Ascending aorta (tissue), 2 donors: ENCODE results near the gene NTRK1. TPM values are rescaled to one million over a fixed set of nuclear protein-coding genes. Genes with fewer than 3 reads are reported as not detected.
A peak's percentile ranks its signal among the peaks of the same experiment; 100 is the strongest.

ENCODE experiments used
- DNase-seq, 2 donors: peaks; one replicate each; pipeline ENCODE4 v3.0.0-alpha.2; 2019; ENCODE audit warnings: low spot score in 2 of 2
- H3K27ac ChIP-seq, 2 donors: fragments of 200-600 bp; sonication (generic); one replicate each; pipeline ENCODE4 v1.5.1; 2016 to 2017; ENCODE audit warnings: mild to moderate bottlenecking in 1 of 2
- H3K27me3 ChIP-seq: fragments of 200-600 bp; sonication (generic); one replicate; pipeline ENCODE4 v1.5.1; 2017
- H3K36me3 ChIP-seq, 2 donors: fragments of 200-600 bp; sonication (generic); one replicate each; pipeline ENCODE4 v1.5.1; 2016
- H3K4me1 ChIP-seq, 2 donors: fragments of 200-600 bp; sonication (generic); one replicate each; pipeline ENCODE4 v1.5.1; 2016 to 2017; ENCODE audit warnings: mild to moderate bottlenecking in 1 of 2
- H3K4me3 ChIP-seq, 2 donors: fragments of 200-600 bp; sonication (generic); one replicate each; pipeline ENCODE4 v1.5.1; 2016 to 2017; ENCODE audit warnings: mild to moderate bottlenecking in 1 of 2
- H3K9me3 ChIP-seq, 2 donors: fragments of 200-600 bp; sonication (generic); one replicate each; pipeline ENCODE4 v1.5.1; 2016
- CTCF ChIP-seq, 3 experiments: fragments of 200-600 bp in 2 of 3; fragments of 450-650 bp in 1 of 3; sonication (generic) in 2 of 3; IDR thresholded peaks; one replicate each; pipeline ENCODE4 v1.5.1; 2016 to 2019; ENCODE audit warnings: antibody characterized with exemption in 3 of 3, mild to moderate bottlenecking in 1 of 3, moderate library complexity in 1 of 3
- intact Hi-C: fragments of 100-400 bp; cut with DNase I; formaldehyde crosslinking; loops from one replicate; pipeline ENCODE4 v1.15.1; 2023
- total RNA-seq: library from RNA; depleted of rRNA; stranded (reverse); fragments of >200 nt; gene quantifications from one replicate; pipeline ENCODE4 v1.1.0, GENCODE V29; 2016

NTRK1 gene
- total RNA-seq: not detected

GRCh38 chr1:156860628-156861423 lies at the start of gene NTRK1:
Gene NTRK1, plus strand, starts transcription at chr1:156860865. Its CDS starts 70 bp downstream, at chr1:156860935.
- Histone ChIP-seq H3K4me3 (peak within 1 kb of the TSS; percentile 20 to 49), H3K9me3 (no peaks in the 10 kb centered on the region), H3K27ac (no peak within 1 kb of the TSS), H3K27me3 (peaks cover 13% of the 10 kb centered on the region), H3K4me1 (peaks cover 3 to 21% of the 10 kb centered on the region in 2 donors), H3K36me3 (no peaks in the 10 kb centered on the region)
- intact Hi-C loops: no loop called here
- no peak for DNase-seq
- no peak for TF ChIP-seq CTCF (IDR thresholded peaks at IDR 0.05)

- H3K27me3 ChIP-seq: no peaks in the 10 kb centered on the region
- no peaks in the 10 kb centered on the region for H3K9me3 ChIP-seq
- no peak overlapping the region for H3K4me3 ChIP-seq
- intact Hi-C loops: no loop called here
- H3K36me3 ChIP-seq: no peaks in the 10 kb centered on the region
- H3K27ac ChIP-seq: no peak overlapping the region
- peaks cover 4 to 11% of the 10 kb centered on the region in 2 donors for H3K4me1 ChIP-seq
- no peak for TF ChIP-seq CTCF (IDR thresholded peaks at IDR 0.05)
- DNase-seq: no peak
These were observed 49.5 kb upstream of the NTRK1 start for GRCh38 chr1:156811168-156811567.

GRCh38 chr1:156812293-156812990 lies 48.2 kb upstream of the NTRK1 start:
- Histone ChIP-seq H3K27ac (no peak overlapping the region), H3K4me3 (no peak overlapping the region), H3K9me3 (no peaks in the 10 kb centered on the region), H3K27me3 (no peaks in the 10 kb centered on the region), H3K36me3 (no peaks in the 10 kb centered on the region), H3K4me1 (peaks cover 4 to 11% of the 10 kb centered on the region in 2 donors)
- intact Hi-C loops: no loop called here
- TF ChIP-seq CTCF (IDR thresholded peaks at IDR 0.05): no peak
- DNase-seq: no peak

- peak overlapping the region; percentile 57 to 68 for H3K4me3 ChIP-seq
- no peaks in the 10 kb centered on the region for H3K27me3 ChIP-seq
- peaks cover 4 to 11% of the 10 kb centered on the region in 2 donors for H3K4me1 ChIP-seq
- H3K27ac ChIP-seq: no peak overlapping the region
- no peak for DNase-seq
- H3K9me3 ChIP-seq: no peaks in the 10 kb centered on the region
- no peak for TF ChIP-seq CTCF (IDR thresholded peaks at IDR 0.05)
- intact Hi-C loops: no loop called here
- H3K36me3 ChIP-seq: no peaks in the 10 kb centered on the region
These were observed 47.4 kb upstream of the NTRK1 start for GRCh38 chr1:156813298-156813697.

GRCh38 chr1:156813750-156814570 lies 46.7 kb upstream of the NTRK1 start:
- H3K9me3 ChIP-seq: no peaks in the 10 kb centered on the region
- peak; percentile 53 to 69 (median 57) for TF ChIP-seq CTCF (IDR thresholded peaks at IDR 0.05)
- intact Hi-C loops: no loop called here
- peak in 1 of 2 donors; percentile 76 for DNase-seq
- H3K4me1 ChIP-seq: peaks cover 4 to 11% of the 10 kb centered on the region in 2 donors
- H3K4me3 ChIP-seq: peak overlapping the region; percentile 57 to 68
- no peak overlapping the region for H3K27ac ChIP-seq
- H3K36me3 ChIP-seq: no peaks in the 10 kb centered on the region
- H3K27me3 ChIP-seq: no peaks in the 10 kb centered on the region
